DND-41 (cell line): Measurements from ENCODE around the gene ARHGEF6.

Experiments
- CTCF ChIP-seq: IDR thresholded peaks from 2 replicates; pipeline ENCODE4 v1.5.1; 2012; ENCODE audit warnings: borderline replicate concordance, low read length, moderate library complexity, mild to moderate bottlenecking; ENCODE audit not compliant: poor library complexity, severe bottlenecking; ENCODE audit errors: extremely low read depth
- EZH2 ChIP-seq: IDR thresholded peaks from 3 replicates; pipeline ENCODE4 v1.6.1; 2012; ENCODE audit warnings: borderline replicate concordance, low read depth, mild to moderate bottlenecking, moderate library complexity, low read length, inconsistent platforms; ENCODE audit not compliant: severe bottlenecking

GRCh38 chrX:136671006-136671610 lies 109.6 kb downstream of the ARHGEF6 start:
- no peak for TF ChIP-seq CTCF
- no peak for TF ChIP-seq EZH2
